GM12801 (cell line): ENCODE measurements around the gene GGACT.

ENCODE experiments used
- CTCF ChIP-seq: IDR thresholded peaks from one replicate; pipeline ENCODE4 v1.5.1; 2011; ENCODE audit warnings: control low read depth; ENCODE audit not compliant: insufficient read length; ENCODE audit errors: extremely low read depth

The GGACT gene

GRCh38 chr13:100506600-100507422, 81.8 kb downstream of the GGACT start:
- TF ChIP-seq CTCF = no peak

GRCh38 chr13:100506154-100506553, 82.4 kb downstream of the GGACT start:
- TF ChIP-seq CTCF = no peak

- no peak for TF ChIP-seq CTCF
Observed at GRCh38 chr13:100503622-100504021, 85.0 kb downstream of the GGACT start.

- TF ChIP-seq CTCF = no peak
Observed at GRCh38 chr13:100502446-100502845, 86.1 kb downstream of the GGACT start.

- no peak for TF ChIP-seq CTCF
Observed at GRCh38 chr13:100497389-100497788, 91.2 kb downstream of the GGACT start.

GRCh38 chr13:100495455-100495854, 93.1 kb downstream of the GGACT start:
- TF ChIP-seq CTCF = no peak

- TF ChIP-seq CTCF = no peak
Observed at GRCh38 chr13:100493418-100493817, 95.2 kb downstream of the GGACT start.
